BE2C (cell line): ENCODE measurements around the gene SCD.
A peak's percentile ranks its signal among the peaks of the same experiment; 100 is the strongest.

Experiments used
- DNase-seq: peaks from one replicate; pipeline ENCODE4 v3.0.0-alpha.2; 2020
- H3K27me3 ChIP-seq: fragments of 250-450 bp; sonication (Bioruptor Pico); 2 replicates; pipeline ENCODE4 v1.5.1; 2020; ENCODE audit warnings: mild to moderate bottlenecking
- H3K36me3 ChIP-seq: fragments of 250-450 bp; sonication (Bioruptor Pico); 2 replicates; pipeline ENCODE4 v1.5.1; 2020; ENCODE audit warnings: mild to moderate bottlenecking
- H3K4me1 ChIP-seq: fragments of 250-450 bp; sonication (Bioruptor Pico); 2 replicates; pipeline ENCODE4 v1.5.1; 2020
- H3K4me3 ChIP-seq: 2 replicates; pipeline ENCODE4 v1.5.1; 2011; ENCODE audit warnings: low read depth, low read length
- H3K9me3 ChIP-seq: fragments of 250-450 bp; sonication (Bioruptor Pico); 2 replicates; pipeline ENCODE4 v1.5.1; 2020
- TF ChIP-seq, protein P1 (sequence below): IDR thresholded peaks from 2 replicates; pipeline ENCODE4 v1.5.1; 2012; ENCODE audit warnings: mild to moderate bottlenecking, low read depth, low read length

SCD gene

DNA sequence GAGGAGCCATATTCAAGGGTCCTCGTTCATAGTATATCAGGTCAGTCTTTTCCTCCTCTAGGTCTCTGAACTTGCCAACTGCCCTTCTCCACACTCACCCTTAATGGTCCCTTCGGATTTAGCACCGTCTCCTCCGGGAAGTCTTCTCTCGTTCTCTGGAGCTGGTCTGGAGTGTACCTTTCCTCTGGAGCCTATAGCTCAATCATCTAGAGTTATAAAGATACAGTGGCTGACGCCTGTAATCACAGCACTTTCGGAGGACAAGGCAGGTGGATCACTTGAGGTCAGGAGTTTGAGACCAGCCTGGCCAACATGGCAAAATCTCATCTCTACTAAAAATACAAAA is 4.4 kb upstream of the SCD start:
- Histone ChIP-seq H3K4me3 (no peak overlapping the region), H3K9me3 (no peaks in the 10 kb centered on the region), H3K27me3 (no peaks in the 10 kb centered on the region), H3K36me3 (peaks cover under 1% of the 10 kb centered on the region; the same call in 1 of the 2 replicates), H3K4me1 (no peaks in the 10 kb centered on the region)
- TF ChIP-seq, protein P1, sequence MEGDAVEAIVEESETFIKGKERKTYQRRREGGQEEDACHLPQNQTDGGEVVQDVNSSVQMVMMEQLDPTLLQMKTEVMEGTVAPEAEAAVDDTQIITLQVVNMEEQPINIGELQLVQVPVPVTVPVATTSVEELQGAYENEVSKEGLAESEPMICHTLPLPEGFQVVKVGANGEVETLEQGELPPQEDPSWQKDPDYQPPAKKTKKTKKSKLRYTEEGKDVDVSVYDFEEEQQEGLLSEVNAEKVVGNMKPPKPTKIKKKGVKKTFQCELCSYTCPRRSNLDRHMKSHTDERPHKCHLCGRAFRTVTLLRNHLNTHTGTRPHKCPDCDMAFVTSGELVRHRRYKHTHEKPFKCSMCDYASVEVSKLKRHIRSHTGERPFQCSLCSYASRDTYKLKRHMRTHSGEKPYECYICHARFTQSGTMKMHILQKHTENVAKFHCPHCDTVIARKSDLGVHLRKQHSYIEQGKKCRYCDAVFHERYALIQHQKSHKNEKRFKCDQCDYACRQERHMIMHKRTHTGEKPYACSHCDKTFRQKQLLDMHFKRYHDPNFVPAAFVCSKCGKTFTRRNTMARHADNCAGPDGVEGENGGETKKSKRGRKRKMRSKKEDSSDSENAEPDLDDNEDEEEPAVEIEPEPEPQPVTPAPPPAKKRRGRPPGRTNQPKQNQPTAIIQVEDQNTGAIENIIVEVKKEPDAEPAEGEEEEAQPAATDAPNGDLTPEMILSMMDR: no peak
- DNase-seq: no peak

DNA sequence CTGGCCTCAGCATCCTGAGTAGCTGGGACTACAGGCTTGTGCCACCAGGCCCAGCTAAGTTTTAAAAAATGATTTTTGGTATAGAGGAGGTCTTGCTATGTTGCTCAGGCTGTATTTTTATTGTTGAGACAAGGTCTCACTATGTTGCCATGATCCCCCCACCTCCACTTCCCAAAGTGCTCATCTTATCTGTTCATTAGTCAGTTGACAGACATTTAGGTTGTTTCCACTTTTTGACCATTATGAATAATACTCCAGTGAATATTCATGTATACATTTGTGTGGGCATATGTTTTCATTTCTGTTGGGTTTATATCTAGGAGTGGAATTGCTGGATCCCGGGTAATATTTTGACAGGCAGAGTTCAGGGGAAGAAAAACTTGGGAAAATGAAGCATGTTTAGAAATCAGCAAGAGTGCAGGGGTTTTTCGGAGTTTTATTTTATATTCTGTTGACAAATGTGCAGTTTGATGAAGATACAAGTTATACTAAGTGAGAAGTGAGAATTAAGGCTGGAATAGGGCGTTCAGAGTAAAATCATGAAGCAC is 2.7 kb upstream of the SCD start:
- TF ChIP-seq, protein P1: no peak
- H3K4me3 ChIP-seq: no peak overlapping the region
- no peak for DNase-seq
- H3K36me3 ChIP-seq: peaks cover 17% of the 10 kb centered on the region
- H3K27me3 ChIP-seq: no peaks in the 10 kb centered on the region
- H3K4me1 ChIP-seq: no peaks in the 10 kb centered on the region
- H3K9me3 ChIP-seq: no peaks in the 10 kb centered on the region

DNA sequence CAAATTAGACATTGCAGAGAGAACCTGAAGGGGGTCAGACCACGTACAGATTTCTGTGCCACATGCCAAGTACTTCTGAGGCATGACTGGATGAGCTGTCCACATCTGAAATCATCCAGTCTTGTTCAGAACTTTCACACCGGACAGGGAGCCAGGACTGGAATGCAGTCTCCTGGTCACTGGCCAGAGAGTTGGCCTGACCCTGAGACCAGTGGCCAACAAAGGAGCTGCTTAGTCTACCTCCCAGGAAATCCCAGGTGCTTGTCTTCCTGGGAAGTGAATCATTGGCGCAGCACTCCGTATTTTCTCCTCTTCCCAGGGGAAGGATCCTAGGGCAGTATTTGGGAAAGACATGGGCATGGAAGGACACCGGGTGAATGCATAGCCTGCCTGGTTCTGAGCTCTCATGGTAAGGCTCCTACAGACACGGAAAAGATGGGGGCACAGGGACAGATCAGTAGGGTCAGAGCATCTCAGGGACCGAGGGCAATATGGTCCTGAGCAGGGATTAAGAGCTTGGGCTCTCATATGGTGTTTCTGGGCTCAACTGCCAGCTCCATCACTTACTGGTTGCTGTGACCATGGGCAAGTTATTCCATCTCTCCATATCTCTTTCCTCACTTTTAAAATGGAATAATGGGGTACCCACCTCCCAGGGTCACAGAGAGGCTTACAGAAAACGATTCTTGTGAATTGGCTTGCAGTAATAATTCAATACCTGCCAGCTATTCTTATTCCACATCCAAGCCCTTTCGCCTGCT is 1.3 kb upstream of the SCD start:
- Histone ChIP-seq H3K9me3 (no peaks in the 10 kb centered on the region), H3K36me3 (peaks cover 32% of the 10 kb centered on the region), H3K4me1 (peaks cover 5% of the 10 kb centered on the region), H3K27me3 (no peaks in the 10 kb centered on the region), H3K4me3 (peak overlapping the region; percentile 97)
- TF ChIP-seq, protein P1: no peak
- DNase-seq: no peak

DNA sequence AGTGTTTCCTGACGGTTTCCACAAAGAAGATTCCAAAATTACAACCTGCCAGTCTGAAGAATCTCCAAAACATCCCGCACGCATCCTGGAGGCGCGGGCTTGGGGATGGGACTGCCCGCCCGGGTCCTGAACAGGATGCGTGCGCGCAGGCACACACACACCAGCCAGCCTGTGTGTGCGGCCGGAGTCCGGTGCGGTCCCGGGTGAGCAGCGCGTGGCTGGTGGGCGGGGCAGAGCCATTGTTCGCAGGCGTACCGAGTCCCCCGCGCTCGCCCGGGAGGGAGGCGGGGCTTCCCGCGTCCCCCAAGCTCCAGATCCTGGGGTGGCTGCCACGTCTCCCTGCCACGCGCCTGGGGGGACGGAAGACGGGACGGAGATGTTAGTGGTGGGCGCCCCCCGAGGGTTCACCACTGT is 675 bp upstream of the SCD start:
- peak overlapping the region; percentile 97 for H3K4me3 ChIP-seq
- TF ChIP-seq, protein P1: no peak
- DNase-seq: peak; percentile 88
- H3K27me3 ChIP-seq: no peaks in the 10 kb centered on the region
- H3K9me3 ChIP-seq: no peaks in the 10 kb centered on the region
- peaks cover 38% of the 10 kb centered on the region for H3K36me3 ChIP-seq
- peaks cover 5% of the 10 kb centered on the region for H3K4me1 ChIP-seq

DNA sequence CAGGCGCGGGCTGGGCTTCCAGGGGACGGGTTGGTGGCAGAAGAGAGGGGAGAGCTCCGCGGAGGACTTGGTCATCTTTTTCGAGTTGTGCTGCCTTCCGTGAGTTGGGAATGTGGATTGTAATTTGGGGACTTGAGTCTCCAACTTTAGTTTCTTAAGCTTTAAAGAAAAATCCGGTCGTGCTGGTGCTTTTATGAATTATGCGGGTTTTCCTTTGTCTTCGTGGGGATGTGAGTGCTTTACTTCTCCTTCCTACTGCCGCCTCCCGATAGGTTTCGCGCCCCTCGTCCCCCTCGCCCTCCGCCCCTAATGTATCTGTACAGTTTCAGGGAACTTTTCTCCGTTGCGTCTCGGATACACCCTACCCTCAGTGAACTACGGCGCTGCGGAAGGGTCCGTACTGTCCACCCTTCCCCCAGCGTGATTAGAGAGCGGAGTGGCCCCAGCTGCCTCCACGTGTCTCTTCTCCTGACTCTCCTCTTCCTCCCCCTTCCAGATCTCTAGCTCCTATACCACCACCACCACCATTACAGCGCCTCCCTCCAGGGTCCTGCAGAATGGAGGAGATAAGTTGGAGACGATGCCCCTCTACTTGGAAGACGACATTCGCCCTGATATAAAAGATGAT is 649 bp downstream of the SCD start:
- H3K36me3 ChIP-seq: peaks cover 51% of the 10 kb centered on the region
- no peaks in the 10 kb centered on the region for H3K27me3 ChIP-seq
- H3K4me3 ChIP-seq: peak overlapping the region; percentile 97
- TF ChIP-seq, protein P1: no peak
- H3K4me1 ChIP-seq: peaks cover 5% of the 10 kb centered on the region
- no peaks in the 10 kb centered on the region for H3K9me3 ChIP-seq
- peak; percentile 32 for DNase-seq
